Measurements from ENCODE around the gene MAFG.

Gene MAFG

DNA sequence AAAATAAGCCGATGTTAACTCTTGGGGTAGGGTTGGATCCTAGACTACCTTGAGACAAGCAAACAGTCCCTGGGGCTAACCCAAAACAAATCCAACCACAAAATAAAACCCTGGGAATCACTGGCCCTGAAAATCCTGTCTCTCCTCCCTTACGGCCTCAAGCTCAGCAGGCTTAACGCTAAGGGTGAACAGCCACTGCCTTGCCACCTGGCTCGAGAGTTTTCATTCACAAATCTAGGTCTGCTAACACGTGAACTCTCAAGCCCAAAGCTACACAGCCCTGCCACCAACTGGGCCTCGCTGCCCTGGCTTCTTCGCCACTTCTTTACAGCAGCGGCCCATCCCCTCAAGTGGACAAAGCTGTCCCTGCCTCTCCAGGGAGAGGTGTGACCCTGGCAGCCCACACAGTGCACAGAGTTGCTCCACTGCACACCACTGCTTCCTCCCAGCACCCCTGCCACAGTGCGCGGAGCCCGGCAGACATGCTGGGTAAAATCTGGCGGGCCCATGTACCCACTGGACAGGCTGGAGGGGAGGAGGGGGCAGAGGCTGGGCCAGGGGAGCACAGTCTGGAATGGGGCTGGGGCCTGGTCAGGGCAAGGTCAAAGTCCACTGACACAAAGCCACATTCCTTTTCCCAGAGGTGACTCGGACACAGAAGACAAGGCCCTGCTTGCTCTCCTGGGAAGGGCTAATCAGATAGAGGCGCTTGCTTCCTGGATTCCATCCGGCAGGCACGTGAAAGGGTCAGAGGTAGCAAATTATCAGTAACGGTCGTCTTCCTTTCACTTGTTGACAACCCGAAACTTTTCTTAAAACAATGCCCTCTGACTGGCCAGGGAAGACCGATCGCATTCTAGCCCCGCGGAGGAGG is 17.3 kb downstream of the MAFG start:
- DNase-seq (ENCODE audit: low spot score), result no peak

DNA sequence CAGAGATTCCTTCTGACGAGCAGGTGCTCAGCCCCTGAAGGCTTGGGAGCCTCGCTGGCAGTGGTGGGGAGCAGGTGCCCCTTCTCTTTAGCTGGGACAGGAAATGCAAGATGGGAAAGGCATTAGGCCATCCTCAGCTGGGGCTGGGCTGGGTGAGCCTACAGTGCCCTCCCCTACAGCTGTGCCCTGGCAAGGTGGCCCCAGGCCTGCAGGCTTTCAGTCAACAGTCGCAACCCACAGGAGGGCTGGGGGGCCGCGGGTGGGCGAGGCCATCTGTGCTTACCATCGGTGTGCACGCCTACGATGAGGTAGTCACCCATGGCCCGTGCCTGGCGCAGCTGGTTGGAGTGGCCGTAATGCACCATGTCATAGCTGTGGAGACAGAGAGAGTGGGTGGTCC is 18.3 kb downstream of the MAFG start:
- no peak for DNase-seq (ENCODE audit: low spot score)

DNA sequence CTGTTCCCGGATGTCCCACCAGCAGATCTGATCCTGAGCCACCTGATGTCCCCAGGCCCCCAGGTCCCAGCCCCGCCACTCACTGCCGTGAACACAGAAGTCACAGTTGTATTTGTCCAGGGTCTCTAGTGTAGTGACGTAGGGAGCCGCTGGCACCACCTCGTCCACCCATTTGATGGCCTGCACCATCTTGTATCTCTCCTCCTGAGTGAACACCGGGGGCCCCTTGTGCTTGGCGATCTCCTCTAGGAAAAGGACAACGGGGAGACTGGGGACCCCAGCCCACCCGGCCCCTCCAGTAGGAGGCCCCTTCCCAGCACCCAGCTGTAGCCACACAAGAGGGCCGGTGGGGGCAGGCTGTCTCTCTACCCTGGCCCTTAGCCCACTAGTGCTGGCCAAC is 18.7 kb downstream of the MAFG start:
- no peak for DNase-seq (ENCODE audit: low spot score)

DNA sequence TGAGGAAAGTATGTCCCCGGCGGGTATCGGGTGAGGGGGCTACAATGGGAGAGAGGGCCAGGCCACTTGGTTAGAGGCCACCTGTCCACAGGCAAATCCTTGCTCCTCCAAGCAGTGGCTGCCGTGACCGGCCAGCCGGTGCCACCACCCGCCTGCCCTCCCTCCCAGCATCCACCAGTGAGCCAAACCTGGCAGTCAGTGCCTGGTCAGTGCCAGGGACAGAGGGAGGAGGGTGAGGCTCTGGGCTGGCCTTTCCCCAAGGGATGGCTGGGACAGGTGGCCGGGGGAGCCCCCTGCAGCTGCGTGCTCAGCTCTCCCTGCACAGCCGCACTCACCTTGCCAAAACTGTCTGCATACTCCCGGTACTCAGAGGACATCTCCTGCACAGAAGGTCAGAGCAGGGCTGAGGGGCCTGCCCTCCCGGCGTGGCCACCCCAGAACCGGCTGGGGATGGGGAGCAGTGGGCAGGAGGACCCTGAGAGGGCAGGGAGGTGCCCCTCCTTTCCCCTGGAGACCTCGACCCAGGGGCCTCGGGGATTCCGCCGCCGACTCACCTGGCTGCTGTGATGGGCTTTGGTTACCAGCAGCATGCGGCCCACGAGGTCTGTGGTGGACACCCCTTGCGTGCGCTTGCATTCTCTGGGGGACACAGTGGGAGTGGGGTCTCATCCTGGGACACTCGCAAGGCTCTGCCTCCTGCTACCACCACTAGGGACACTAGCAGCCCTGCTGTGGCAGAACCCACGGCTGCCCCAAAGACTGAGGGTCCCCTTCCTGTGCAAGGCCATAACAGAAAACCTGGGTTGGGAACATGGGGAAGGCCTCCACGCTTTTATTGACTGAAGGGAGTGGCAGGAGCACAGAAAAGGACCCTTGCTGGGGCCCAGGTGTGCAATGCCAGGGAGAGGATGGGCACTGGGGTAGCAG is 20.1 kb downstream of the MAFG start:
- no peak for DNase-seq (ENCODE audit: low spot score)

DNA sequence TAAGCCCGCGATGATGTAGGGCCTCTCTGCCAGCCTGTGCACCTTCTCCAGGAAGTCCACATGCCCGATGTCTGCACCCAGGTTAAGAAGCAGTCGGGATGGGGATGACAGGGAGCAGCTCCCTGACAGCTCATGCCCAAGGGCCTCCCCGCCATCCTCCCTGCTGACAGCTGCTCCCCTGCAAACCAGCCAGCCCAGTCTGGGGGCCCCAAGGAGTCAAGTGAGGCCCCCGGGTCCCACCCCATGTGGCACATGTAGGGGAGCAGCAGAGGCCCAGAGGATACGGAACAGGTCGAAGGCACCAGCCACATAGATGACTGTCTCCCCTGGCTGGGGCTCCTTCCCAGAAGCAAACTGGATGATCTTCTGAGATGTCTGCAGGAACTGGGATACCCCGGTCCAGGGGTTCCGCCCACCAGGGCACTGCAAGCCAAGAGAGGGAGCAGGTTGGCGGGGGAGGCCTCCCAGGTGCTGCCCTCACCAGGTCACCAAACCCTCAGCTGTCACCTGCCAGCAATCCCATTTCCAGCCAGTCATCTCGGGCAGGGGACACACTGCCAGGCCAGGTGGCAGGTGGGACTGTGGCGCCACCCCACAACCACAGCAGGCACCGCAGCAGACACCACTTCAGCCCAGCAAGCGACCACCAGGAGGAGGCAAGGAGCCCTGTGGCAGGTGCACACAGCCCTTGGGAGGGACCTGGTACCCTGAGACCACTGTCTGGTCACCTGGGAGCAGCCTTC is 20.9 kb downstream of the MAFG start:
- DNase-seq (ENCODE audit: low spot score), result no peak

DNA sequence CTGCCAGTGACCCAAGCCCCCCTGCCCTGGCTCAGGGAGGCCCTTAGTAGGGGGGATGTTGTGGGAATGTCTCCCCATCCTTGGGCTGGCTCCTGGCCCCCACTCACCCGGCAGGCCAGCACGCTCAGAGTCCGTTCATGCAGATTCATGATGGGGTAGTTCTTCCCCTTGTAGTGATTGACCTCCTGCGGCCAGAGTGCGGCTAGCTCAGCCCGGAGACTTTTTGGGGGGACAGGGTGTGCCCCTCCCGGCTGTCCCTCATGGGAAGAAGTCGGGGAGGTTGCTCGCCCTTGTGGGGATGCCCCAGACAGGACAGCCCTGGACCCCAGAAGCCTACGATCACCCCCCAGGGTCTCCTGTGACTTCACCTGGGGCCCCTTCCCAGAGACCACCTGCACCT is 21.5 kb downstream of the MAFG start:
- DNase-seq (ENCODE audit: low spot score), result no peak

DNA sequence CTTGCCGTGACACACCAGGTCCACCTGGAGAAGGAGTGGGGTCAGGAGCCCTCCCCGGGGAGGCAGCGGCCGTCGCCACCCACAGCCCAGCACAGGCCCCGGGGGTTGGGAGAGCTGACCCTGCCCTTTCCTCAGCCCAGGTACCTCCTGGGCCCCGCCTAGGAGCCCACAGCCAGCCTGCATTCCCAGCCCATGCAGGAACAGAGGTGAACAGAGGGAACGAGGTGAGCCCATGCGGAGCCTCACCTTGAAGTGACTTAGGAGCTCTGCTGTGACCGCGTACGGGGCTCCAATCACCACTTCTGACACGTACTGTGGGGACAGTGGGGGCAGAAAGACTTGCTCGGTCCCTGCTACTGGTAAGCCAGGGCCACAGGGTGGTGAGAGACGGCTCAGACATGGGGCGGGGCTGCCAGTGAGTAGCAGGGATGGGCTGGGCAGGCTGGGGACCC is 22.1 kb downstream of the MAFG start:
- DNase-seq (ENCODE audit: low spot score), result no peak

DNA sequence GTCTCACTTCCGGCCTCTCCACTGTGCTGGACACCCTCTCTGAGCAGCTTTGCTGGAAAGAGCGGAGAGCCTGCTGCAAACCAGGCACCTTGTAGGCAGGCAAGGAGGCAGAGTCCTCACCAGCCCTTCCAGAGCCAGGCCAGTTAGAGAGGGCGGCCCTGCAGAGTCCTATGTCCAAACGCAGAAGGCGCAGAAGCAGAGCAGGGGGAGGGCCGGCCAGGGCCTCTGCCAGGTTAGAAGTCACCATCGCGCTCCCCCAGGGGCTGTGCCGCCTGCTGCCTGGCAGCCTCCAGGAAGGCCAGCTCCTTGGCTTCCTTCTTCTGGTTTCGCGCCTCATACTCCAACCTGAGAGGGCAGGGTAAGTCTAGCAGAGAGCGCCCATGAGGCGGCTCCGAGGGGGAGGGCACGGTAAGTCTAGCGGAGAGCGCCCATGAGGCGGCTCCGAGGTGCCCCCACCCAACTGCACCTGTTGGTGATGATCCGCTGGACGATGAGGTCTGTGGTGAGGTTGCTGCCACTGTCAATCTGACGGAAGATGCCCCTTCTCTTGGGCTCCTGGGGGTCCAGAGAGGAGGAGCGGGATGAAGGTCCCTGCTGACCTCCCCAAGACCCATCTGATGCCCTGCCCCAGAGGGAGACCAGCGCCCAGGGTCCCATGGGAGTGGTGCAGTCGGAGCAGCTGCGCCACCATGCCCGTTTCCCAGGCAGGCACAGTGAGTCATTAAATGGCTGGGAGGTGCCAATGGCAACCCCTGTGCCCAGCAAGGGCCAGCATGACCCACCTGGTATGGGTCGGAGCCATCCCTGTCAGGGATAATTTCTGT is 22.7 kb downstream of the MAFG start:
- no peak for DNase-seq (ENCODE audit: low spot score)

DNA sequence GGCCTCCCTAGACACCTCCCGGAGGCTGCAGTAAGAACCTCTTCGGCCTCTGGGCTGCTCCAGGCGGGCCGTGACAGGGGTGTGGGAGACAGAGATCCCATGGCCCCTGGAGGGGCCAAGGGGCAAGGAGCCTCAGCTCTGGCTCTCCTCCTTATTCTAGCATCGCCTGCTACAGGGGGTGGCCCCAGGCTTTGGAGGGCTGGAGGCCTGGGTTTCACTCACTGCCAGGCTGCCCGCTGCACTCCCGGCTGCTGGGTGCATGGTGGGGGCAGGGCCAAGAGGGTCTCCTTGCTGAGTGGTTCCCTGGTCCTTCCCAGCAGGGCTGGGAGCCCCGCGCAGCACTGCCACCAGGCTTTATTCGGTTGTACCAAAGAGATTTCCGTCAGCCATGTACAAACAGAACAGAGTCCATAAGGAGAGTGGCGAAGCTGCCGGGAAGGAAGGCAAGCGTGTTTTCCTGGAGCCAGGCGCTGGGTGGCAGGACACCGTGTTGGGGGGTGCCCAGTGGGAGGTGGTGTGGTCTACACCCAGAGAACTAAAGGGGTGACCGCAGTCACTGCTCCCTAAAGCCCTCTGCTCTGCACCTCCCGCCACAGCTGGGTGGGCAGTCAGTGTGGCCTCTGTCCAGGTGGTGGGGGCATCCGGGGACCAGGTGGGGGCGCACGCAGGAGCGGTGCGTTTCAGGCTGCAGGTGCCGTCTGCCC is 23.5 kb downstream of the MAFG start:
- DNase-seq (ENCODE audit: low spot score), result no peak

DNA sequence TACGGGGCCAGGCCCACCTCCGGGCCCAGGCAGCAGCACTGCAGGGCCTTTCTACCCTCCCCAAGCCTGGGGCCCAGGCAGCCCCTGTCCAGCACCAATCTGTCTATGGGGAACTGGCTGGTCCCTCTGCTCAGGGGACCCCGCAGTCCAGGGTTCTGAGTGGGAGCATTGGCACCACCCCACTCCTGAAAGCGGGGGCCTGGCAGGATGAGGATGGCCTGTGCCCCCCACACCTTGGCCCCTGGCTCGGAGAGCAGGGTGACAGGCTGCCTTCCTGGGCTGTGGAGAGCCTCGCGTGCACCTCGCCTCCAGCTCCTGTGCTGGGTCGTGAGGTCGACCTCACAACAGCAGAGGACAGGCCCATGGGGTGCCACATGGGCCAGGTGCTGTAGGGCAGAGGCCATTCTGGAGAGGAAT is 24.1 kb downstream of the MAFG start:
- no peak for DNase-seq (ENCODE audit: low spot score)

DNA sequence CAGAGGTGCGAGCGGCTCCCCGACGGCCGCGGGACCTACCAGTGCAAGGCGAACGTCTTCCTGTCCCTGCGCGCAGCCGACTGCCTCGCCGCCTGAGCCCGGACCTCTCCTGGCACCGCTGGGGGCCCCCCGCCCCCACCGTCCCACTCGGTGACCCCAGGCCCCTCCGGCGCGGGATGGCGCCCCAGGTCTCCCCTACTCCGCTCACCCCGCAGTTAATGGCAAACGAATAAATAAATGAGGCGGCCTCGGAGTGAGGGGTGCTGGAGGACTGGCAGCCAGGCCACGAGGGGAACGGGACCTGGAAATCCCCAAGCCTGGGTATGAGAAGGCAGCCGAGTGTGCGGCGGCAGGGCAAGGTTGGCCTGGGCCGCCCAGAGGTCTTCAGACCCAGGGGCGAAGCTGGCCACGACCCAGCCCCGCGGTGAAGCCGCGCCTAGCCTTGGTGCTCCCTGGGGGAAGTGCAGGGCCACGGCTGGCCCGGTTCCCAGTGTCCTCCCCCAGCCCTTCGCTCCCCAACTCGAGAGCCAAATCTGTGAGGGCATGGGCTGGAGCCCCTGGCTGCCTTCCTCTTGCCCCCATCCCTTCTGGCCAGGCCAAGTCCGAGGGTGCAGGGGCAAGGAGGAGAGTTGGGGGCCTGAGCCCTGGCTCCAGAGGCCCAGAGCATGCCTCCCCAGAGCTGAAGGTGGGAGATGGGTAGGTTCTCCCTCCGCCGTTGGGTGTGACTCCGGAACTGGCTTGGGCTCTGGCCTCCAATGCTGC is 24.7 kb downstream of the MAFG start:
- DNase-seq (ENCODE audit: low spot score), result no peak

DNA sequence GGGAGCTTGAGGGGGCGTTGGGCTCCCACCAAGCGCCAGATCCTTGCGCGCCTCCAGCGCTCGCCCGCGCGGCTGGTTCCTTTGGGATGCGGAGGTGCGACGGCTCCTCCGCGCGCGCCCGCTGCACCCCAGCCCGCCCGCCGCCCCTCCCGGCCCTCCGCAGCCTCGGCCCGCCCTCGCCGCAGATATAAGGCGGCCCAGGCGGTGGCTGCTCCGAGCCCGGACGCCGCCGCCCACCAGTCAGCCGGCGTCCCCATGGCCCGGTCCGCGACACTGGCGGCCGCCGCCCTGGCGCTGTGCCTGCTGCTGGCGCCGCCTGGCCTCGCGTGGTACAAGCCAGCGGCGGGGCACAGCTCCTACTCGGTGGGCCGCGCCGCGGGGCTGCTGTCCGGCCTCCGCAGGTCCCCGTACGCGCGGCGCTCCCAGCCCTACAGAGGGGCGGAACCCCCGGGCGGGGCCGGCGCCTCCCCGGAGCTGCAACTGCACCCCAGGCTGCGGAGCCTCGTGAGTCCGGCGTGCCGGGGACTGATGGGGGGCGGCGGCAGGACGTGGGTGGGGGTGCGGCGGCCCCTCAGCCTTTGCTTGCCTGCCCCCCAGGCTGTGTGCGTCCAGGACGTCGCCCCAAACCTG is 25.4 kb downstream of the MAFG start, which contains the start of gene NPB:
Gene NPB (plus strand): TSS at position 216 of the 630 bp plus-strand sequence. CDS start 40 bp downstream, at position 256.
- DNase-seq (ENCODE audit: low spot score), result no peak

DNA sequence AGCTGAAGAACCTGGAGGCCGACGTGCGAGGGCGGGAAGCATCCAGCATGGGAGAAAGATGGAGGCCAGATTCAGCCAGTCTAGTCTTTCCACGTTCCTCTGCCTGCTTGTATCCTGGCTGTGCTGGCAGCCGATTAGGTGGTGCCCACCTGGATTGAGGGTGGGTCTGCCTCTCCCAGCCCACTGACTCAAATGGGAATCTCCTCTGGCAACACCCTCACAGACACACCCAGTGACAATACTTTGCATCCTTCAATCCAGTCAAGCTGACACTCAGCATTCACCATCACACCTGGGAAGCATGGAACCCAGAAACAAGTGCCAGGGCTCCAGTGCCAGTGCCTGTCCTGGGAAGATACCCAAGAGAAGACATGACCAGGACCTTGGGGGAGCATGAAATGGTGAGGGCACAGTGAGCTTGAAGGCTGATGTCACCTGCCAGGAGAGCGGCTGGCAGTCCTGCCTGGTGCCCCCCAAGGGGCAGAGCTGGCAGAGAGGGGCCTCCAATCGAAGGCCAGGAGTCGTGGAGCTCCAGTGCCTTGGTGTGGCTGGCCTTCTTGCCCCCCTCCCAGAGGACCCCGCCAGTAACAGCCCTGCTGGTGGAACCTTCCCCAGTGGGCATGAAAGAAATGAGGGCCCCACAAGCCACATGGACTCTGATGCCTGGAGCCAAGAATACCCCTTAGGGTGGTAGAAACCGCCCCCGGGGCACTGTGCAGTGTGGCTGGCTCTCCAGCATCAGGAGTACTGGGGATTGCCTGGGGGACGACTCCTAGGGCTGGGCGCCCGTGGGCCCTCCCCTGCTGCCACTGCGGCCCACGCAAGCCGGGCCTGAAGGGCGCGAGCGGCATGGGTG is 26.1 kb downstream of the MAFG start:
- no peak for DNase-seq (ENCODE audit: low spot score)

DNA sequence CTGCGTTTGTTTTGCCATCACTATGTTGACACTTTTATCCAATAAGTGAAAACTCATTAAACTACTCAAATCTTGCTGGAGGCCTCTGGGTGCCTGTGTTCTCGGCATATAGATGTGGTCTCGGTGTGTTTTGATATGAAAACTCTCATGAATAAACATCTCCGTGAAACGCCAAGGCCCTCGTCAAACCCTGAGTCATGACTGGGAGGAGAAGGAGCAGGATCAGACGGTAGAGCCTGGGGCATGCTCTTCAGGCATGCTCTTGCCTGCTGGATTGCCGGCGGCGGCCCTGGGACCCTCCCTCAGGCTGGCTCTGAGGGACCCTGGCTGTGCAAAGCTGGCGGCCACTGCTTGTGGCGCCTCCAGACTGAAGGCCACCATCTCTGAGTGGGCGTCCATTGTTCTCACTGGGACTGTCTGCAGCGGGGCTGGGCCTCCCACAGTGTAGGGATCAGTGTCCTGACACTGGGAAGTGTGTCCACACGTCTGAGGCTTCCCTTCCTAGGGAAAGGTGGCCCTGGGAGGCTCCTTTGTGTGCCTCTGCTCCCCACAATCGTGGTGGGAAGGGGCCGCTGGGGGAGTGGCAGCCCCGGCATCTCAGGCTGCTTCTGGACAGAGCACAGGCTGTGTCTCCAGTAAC is 27.2 kb downstream of the MAFG start:
- no peak for DNase-seq (ENCODE audit: low spot score)

DNA sequence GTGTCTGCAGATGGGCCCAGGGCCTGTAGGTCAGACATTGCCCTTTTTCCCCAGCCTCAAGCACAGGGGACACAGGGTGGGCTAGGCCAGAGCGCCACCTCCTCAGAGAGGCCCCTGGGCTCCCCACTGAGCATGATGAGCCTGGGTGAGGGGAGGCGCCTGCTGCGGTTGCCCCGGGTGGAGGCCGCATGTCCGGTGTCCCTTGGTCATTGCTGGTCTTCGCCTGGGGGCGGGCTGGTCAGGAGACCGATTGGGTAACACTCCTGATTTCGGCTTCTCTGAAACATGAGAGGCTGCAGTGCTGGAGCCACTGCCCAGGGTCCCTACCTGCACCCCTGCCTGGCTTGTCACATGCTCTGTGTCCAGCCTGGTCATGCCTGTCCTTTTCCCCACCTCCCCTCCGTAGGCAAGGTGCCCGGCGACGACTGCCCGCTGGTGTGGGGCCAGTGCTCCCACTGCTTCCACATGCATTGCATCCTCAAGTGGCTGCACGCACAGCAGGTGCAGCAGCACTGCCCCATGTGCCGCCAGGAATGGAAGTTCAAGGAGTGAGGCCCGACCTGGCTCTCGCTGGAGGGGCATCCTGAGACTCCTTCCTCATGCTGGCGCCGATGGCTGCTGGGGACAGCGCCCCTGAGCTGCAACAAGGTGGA is 27.9 kb downstream of the MAFG start:
- no peak for DNase-seq (ENCODE audit: low spot score)

DNA sequence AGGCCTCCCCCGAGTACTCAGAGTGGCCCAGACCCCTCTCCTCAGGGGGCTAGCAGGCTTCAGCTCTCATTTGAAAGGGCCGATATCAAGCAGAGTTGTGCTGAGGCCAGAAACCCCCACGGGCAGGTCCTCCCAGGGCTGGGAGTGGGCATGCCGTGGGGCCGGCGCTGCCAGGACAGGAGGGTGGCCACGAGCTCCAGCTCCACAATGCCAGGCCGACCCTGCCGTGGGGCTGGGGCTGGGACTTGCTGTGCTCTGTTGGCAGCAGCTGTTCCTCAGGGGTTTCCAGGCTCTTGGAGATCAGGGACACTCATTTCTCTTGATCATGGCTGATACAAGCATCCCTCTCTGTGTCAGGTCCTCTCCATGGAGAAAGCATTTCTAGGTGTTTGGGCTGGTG is 28.6 kb downstream of the MAFG start:
- no peak for DNase-seq (ENCODE audit: low spot score)

All from CD4-positive, alpha-beta T cell treated with Interleukin-6 at 100 ng/mL for 8 hours (primary cell).